HK-2 (cell line): ENCODE results near the gene EPB41L4B.
A peak's percentile ranks its signal among the peaks of the same experiment; 100 is the strongest.

Source experiments
- DNase-seq: peaks from one replicate; pipeline ENCODE4 v3.0.0-alpha.2; 2018; ENCODE audit not compliant: unreplicated experiment

The EPB41L4B gene

GRCh38 chr9:109320331-109320741, 523 bp downstream of the EPB41L4B start:
- DNase-seq = peak; percentile 31

- DNase-seq = peak; percentile 30
Observed at GRCh38 chr9:109319626-109320241, 1.1 kb downstream of the EPB41L4B start.

- no peak for DNase-seq
Observed at GRCh38 chr9:109319017-109319625, 1.7 kb downstream of the EPB41L4B start.

GRCh38 chr9:109317979-109318741, 2.7 kb downstream of the EPB41L4B start:
- DNase-seq = no peak

- DNase-seq = no peak
Observed at GRCh38 chr9:109317311-109317978, 3.4 kb downstream of the EPB41L4B start.

- DNase-seq = peak; percentile 73
Observed at GRCh38 chr9:109316207-109316640, 4.6 kb downstream of the EPB41L4B start.

- DNase-seq = no peak
Observed at GRCh38 chr9:109315480-109316206, 5.2 kb downstream of the EPB41L4B start.

- DNase-seq = no peak
Observed at GRCh38 chr9:109314011-109314531, 6.8 kb downstream of the EPB41L4B start.

- no peak for DNase-seq
Observed at GRCh38 chr9:109313351-109313750, 7.5 kb downstream of the EPB41L4B start.

GRCh38 chr9:109312783-109313182, 8.1 kb downstream of the EPB41L4B start:
- DNase-seq = no peak

- DNase-seq = no peak
Observed at GRCh38 chr9:109311731-109312130, 9.1 kb downstream of the EPB41L4B start.

GRCh38 chr9:109311286-109311685, 9.6 kb downstream of the EPB41L4B start:
- no peak for DNase-seq

GRCh38 chr9:109310486-109310901, 10.4 kb downstream of the EPB41L4B start:
- DNase-seq = no peak

- DNase-seq = no peak
Observed at GRCh38 chr9:109309282-109309681, 11.6 kb downstream of the EPB41L4B start.

- DNase-seq = peak; percentile 45
Observed at GRCh38 chr9:109307380-109308240, 13.2 kb downstream of the EPB41L4B start.

GRCh38 chr9:109305801-109306200, 15.1 kb downstream of the EPB41L4B start:
- no peak for DNase-seq

GRCh38 chr9:109304347-109304746, 16.5 kb downstream of the EPB41L4B start:
- DNase-seq = no peak

GRCh38 chr9:109303900-109304299, 17.0 kb downstream of the EPB41L4B start:
- no peak for DNase-seq

GRCh38 chr9:109302606-109303005, 18.3 kb downstream of the EPB41L4B start:
- DNase-seq = no peak

GRCh38 chr9:109301012-109301411, 19.8 kb downstream of the EPB41L4B start:
- no peak for DNase-seq
